Measurements from ENCODE around the gene NHERF1.

The NHERF1 gene

GRCh38 chr17:74808714-74809430, 60.4 kb downstream of the NHERF1 start:
- ChIA-PET CTCF (interaction anchor here (0.7 to 5.8 kb wide), 3 partner anchors 9 to 56 kb away, joined by 3 to 41 read pairs (median 8); no protein-coding TSS in a partner anchor), POLR2A (interaction anchor here (1.0 kb wide), 1 partner anchor 64 kb away, joined by 3 read pairs; the partner anchor contains the start of gene FDXR)
- no peaks in the 10 kb centered on the region for H3K4me1 ChIP-seq (ENCODE audit: control insufficient read depth, insufficient read depth, low read length)
- H3K27ac ChIP-seq (ENCODE audit: extremely low read depth, low read depth, low read length): no peak overlapping the region
- peak; percentile 29; the same call in 1 of the 2 replicates for TF ChIP-seq ZFHX2 (tag by site-specific recombination; conservative IDR thresholded peaks at IDR 0.05)
- TF ChIP-seq ZBTB20 (tag by site-specific recombination; IDR thresholded peaks at IDR 0.05): no peak
- no peak for TF ChIP-seq ZNF324 (tag by site-specific recombination; IDR thresholded peaks at IDR 0.05)
- no peak for TF ChIP-seq ZNF335 (tag by site-specific recombination; conservative IDR thresholded peaks at IDR 0.05)
- no peak for TF ChIP-seq SP7 (tag by site-specific recombination; IDR thresholded peaks at IDR 0.05)
- TF ChIP-seq CTCF (tag by site-specific recombination; IDR thresholded peaks at IDR 0.05): no peak
- no peak for TF ChIP-seq ZNF266 (tag by site-specific recombination; IDR thresholded peaks at IDR 0.05; ENCODE audit: low read depth)
- no peak for TF ChIP-seq ZNF585B (tag by site-specific recombination; IDR thresholded peaks at IDR 0.05)
- TF ChIP-seq ZNF777 (tag by site-specific recombination; IDR thresholded peaks at IDR 0.05; ENCODE audit: borderline replicate concordance): no peak
- no peaks in the 10 kb centered on the region for H3K9me3 ChIP-seq (ENCODE audit: control insufficient read depth, insufficient read depth, low read depth, low read length)
- peaks cover 0 to 33% of the 10 kb centered on the region in 2 experiments; a peak in 2 of 3 replicates for H3K36me3 ChIP-seq (ENCODE audit: control insufficient read depth in 2 of 2, insufficient read depth in 1 of 2, low read length in 2 of 2)
- H3K4me3 ChIP-seq (ENCODE audit: low read depth, low read length): no peak overlapping the region

- Histone ChIP-seq H3K36me3 (ENCODE audit: control insufficient read depth in 2 of 2, insufficient read depth in 1 of 2, low read length in 2 of 2) (peaks cover 0 to 30% of the 10 kb centered on the region in 2 experiments; a peak in 2 of 3 replicates), H3K4me3 (ENCODE audit: low read depth, low read length) (no peak overlapping the region), H3K9me3 (ENCODE audit: control insufficient read depth, insufficient read depth, low read depth, low read length) (no peaks in the 10 kb centered on the region), H3K27ac (ENCODE audit: extremely low read depth, low read depth, low read length) (no peak overlapping the region), H3K4me1 (ENCODE audit: control insufficient read depth, insufficient read depth, low read length) (no peaks in the 10 kb centered on the region)
- ChIA-PET CTCF (interaction anchor here (0.7 to 5.9 kb wide), 6 partner anchors 9 to 66 kb away, joined by 3 to 41 read pairs (median 6); no protein-coding TSS in a partner anchor), POLR2A (interaction anchor here (1.2 to 1.3 kb wide), 2 partner anchors 35 to 62 kb away, joined by 3 read pairs; partner anchors contain the start of gene NAT9)
- TF ChIP-seq ZNF768 (tag by site-specific recombination; IDR thresholded peaks at IDR 0.05): no peak
These were observed 62.5 kb downstream of the NHERF1 start for GRCh38 chr17:74810699-74811485.

- ChIA-PET CTCF (interaction anchor here (0.6 to 5.9 kb wide), 3 partner anchors 20 to 53 kb away, joined by 3 to 38 read pairs (median 8); no protein-coding TSS in a partner anchor), POLR2A (no interaction called here)
- H3K4me3 ChIP-seq (ENCODE audit: low read depth, low read length): no peak overlapping the region
- peaks cover 0 to 32% of the 10 kb centered on the region in 2 experiments; a peak in 2 of 3 replicates for H3K36me3 ChIP-seq (ENCODE audit: control insufficient read depth in 2 of 2, insufficient read depth in 1 of 2, low read length in 2 of 2)
- H3K4me1 ChIP-seq (ENCODE audit: control insufficient read depth, insufficient read depth, low read length): no peaks in the 10 kb centered on the region
- no peaks in the 10 kb centered on the region for H3K9me3 ChIP-seq (ENCODE audit: control insufficient read depth, insufficient read depth, low read depth, low read length)
- peak; percentile 29 for TF ChIP-seq ZIC2 (tag by site-specific recombination; IDR thresholded peaks at IDR 0.05)
- no peak for TF ChIP-seq ZNF449 (tag by site-specific recombination; IDR thresholded peaks at IDR 0.05)
- H3K27ac ChIP-seq (ENCODE audit: extremely low read depth, low read depth, low read length): no peak overlapping the region
These were observed 63.9 kb downstream of the NHERF1 start for GRCh38 chr17:74812109-74813009.
